Neural progenitor cell (in vitro differentiated cells): ENCODE measurements around the gene CNRIP1.

Experiments
- EZH2 ChIP-seq: fragments of 200-600 bp; sonication (generic); IDR thresholded peaks from 2 replicates; pipeline ENCODE4 v1.6.1; 2017; ENCODE audit warnings: antibody characterized with exemption, mild to moderate bottlenecking, moderate library complexity
- TF ChIP-seq, protein P1 (sequence below): fragments of 200-600 bp; sonication (generic); IDR thresholded peaks from 2 replicates; pipeline ENCODE4 v1.5.1; 2017; ENCODE audit warnings: antibody characterized with exemption, mild to moderate bottlenecking

GRCh38 chr2:68340226-68341061 is 20.7 kb upstream of the CNRIP1 start:
- TF ChIP-seq, protein P1, sequence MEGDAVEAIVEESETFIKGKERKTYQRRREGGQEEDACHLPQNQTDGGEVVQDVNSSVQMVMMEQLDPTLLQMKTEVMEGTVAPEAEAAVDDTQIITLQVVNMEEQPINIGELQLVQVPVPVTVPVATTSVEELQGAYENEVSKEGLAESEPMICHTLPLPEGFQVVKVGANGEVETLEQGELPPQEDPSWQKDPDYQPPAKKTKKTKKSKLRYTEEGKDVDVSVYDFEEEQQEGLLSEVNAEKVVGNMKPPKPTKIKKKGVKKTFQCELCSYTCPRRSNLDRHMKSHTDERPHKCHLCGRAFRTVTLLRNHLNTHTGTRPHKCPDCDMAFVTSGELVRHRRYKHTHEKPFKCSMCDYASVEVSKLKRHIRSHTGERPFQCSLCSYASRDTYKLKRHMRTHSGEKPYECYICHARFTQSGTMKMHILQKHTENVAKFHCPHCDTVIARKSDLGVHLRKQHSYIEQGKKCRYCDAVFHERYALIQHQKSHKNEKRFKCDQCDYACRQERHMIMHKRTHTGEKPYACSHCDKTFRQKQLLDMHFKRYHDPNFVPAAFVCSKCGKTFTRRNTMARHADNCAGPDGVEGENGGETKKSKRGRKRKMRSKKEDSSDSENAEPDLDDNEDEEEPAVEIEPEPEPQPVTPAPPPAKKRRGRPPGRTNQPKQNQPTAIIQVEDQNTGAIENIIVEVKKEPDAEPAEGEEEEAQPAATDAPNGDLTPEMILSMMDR = no peak
- no peak for TF ChIP-seq EZH2
